ENCODE results near the gene RNF4. TPM values are rescaled to one million over a fixed set of nuclear protein-coding genes. Genes with fewer than 3 reads are reported as not detected.

RNF4 gene
- total RNA-seq, 1 donor from 2014 or later, result 63.8 TPM

- H3K27ac Mint-ChIP-seq, result no peak overlapping the region
- H3K9me3 Mint-ChIP-seq, result no peaks in the 10 kb centered on the region
- no peaks in the 10 kb centered on the region for H3K4me1 Mint-ChIP-seq
- no peak for TF ChIP-seq CTCF (IDR thresholded peaks at IDR 0.05; ENCODE audit: unreplicated experiment)
- H3K36me3 Mint-ChIP-seq, result no peaks in the 10 kb centered on the region
- no peak overlapping the region for H3K4me3 Mint-ChIP-seq
- DNase-seq (ENCODE audit: low spot score in 2 of 2, unreplicated experiment in 2 of 2), result no peak
- peaks cover 43% of the 10 kb centered on the region for H3K27me3 Mint-ChIP-seq (ENCODE audit: low read depth)
These were observed 44.3 kb upstream of the RNF4 start for GRCh38 chr4:2424581-2424980.

- H3K27ac Mint-ChIP-seq, result no peak overlapping the region
- no peak overlapping the region for H3K4me3 Mint-ChIP-seq
- H3K36me3 Mint-ChIP-seq, result no peaks in the 10 kb centered on the region
- DNase-seq (ENCODE audit: low spot score in 2 of 2, unreplicated experiment in 2 of 2), result no peak
- peaks cover 34% of the 10 kb centered on the region for H3K27me3 Mint-ChIP-seq (ENCODE audit: low read depth)
- no peaks in the 10 kb centered on the region for H3K4me1 Mint-ChIP-seq
- no peak for TF ChIP-seq CTCF (IDR thresholded peaks at IDR 0.05; ENCODE audit: unreplicated experiment)
- no peaks in the 10 kb centered on the region for H3K9me3 Mint-ChIP-seq
These were observed 43.4 kb upstream of the RNF4 start for GRCh38 chr4:2425386-2426068.

- H3K4me3 Mint-ChIP-seq, result no peak overlapping the region
- no peak for DNase-seq (ENCODE audit: low spot score in 2 of 2, unreplicated experiment in 2 of 2)
- no peak for TF ChIP-seq CTCF (IDR thresholded peaks at IDR 0.05; ENCODE audit: unreplicated experiment)
- no peaks in the 10 kb centered on the region for H3K9me3 Mint-ChIP-seq
- peaks cover 29% of the 10 kb centered on the region for H3K27me3 Mint-ChIP-seq (ENCODE audit: low read depth)
- H3K36me3 Mint-ChIP-seq, result no peaks in the 10 kb centered on the region
- no peak overlapping the region for H3K27ac Mint-ChIP-seq
- no peaks in the 10 kb centered on the region for H3K4me1 Mint-ChIP-seq
These were observed 42.9 kb upstream of the RNF4 start for GRCh38 chr4:2426069-2426397.

GRCh38 chr4:2426711-2427275 is 42.1 kb upstream of the RNF4 start:
- DNase-seq (ENCODE audit: low spot score in 2 of 2, unreplicated experiment in 2 of 2), result no peak
- peaks cover 21% of the 10 kb centered on the region for H3K27me3 Mint-ChIP-seq (ENCODE audit: low read depth)
- H3K9me3 Mint-ChIP-seq, result no peaks in the 10 kb centered on the region
- no peak overlapping the region for H3K4me3 Mint-ChIP-seq
- no peak for TF ChIP-seq CTCF (IDR thresholded peaks at IDR 0.05; ENCODE audit: unreplicated experiment)
- H3K27ac Mint-ChIP-seq, result no peak overlapping the region
- H3K4me1 Mint-ChIP-seq, result no peaks in the 10 kb centered on the region
- no peaks in the 10 kb centered on the region for H3K36me3 Mint-ChIP-seq

GRCh38 chr4:2427383-2428334 is 41.2 kb upstream of the RNF4 start:
- Mint-ChIP-seq H3K4me1 (no peaks in the 10 kb centered on the region), H3K9me3 (no peaks in the 10 kb centered on the region), H3K27me3 (ENCODE audit: low read depth) (peaks cover 12% of the 10 kb centered on the region), H3K36me3 (no peaks in the 10 kb centered on the region), H3K27ac (no peak overlapping the region), H3K4me3 (no peak overlapping the region)
- no peak for TF ChIP-seq CTCF (IDR thresholded peaks at IDR 0.05; ENCODE audit: unreplicated experiment)
- no peak for DNase-seq (ENCODE audit: low spot score in 2 of 2, unreplicated experiment in 2 of 2)

Measured in mesothelial cell of epicardium (in vitro differentiated cells).